ENCODE data around the gene FBXL7.

- no peak for TF ChIP-seq POLR2AphosphoS5 (IDR thresholded peaks at IDR 0.05)
- no peak for TF ChIP-seq CTCF (IDR thresholded peaks at IDR 0.05; ENCODE audit: poor library complexity, severe bottlenecking)
- TF ChIP-seq SMC3 (conservative IDR thresholded peaks at IDR 0.05; ENCODE audit: poor library complexity): no peak
- no peak for TF ChIP-seq EP300 (conservative IDR thresholded peaks at IDR 0.05; ENCODE audit: poor library complexity, severe bottlenecking)
- TF ChIP-seq TAF1 (IDR thresholded peaks at IDR 0.05; ENCODE audit: low read depth): no peak
These were observed 429.8 kb downstream of the FBXL7 start for GRCh38 chr5:15929611-15930263.
